Body of pancreas (tissue), 4 donors: ENCODE results near the gene SLC25A33. TPM values are rescaled to one million over a fixed set of nuclear protein-coding genes. Genes with fewer than 3 reads are reported as not detected.

ENCODE experiments used
- ATAC-seq: fragments of 150-250 bp; one replicate; pipeline ENCODE4 v1.9.1; 2016
- DNase-seq, 4 donors: peaks; one replicate each; pipeline ENCODE4 v3.0.0-alpha.2; 2019
- H3K27ac ChIP-seq, 4 donors: fragments of 200-600 bp; sonication (generic); 1 replicate in 3 of 4; 2 replicates in 1 of 4; pipeline versions ENCODE4 v1.5.1 to v1.6.1; 2016 to 2019; ENCODE audit warnings: mild to moderate bottlenecking in 1 of 4, mixed read lengths in 1 of 4, moderate library complexity in 1 of 4
- H3K27me3 ChIP-seq, 2 donors: fragments of 200-600 bp; sonication (generic); one replicate each; pipeline ENCODE4 v1.6.0; 2016; ENCODE audit warnings: mild to moderate bottlenecking in 1 of 2
- H3K36me3 ChIP-seq, 2 donors: fragments of 200-600 bp; sonication (generic); replicated peaks in 1 of 2; 2 replicates each; pipeline ENCODE4 v1.5.1; 2016; ENCODE audit warnings: low read depth in 2 of 2; ENCODE audit not compliant: insufficient read depth in 1 of 2
- H3K4me1 ChIP-seq: fragments of 200-600 bp; sonication (generic); one replicate; pipeline ENCODE4 v1.6.0; 2016
- H3K4me3 ChIP-seq, 2 donors: fragments of 200-600 bp; sonication (generic); 1 replicate in 1 of 2; 2 replicates in 1 of 2; pipeline ENCODE4 v1.5.1; 2016 to 2019
- H3K9me3 ChIP-seq, 3 donors: fragments of 200-600 bp; sonication (generic); 1 replicate in 2 of 3; 2 replicates in 1 of 3; pipeline ENCODE4 v1.5.1; 2016
- CTCF ChIP-seq, 7 experiments: fragments of 450-650 bp in 4 of 7; fragments of 200-600 bp in 3 of 7; sonication (generic) in 3 of 7; IDR thresholded peaks; one replicate each; pipeline ENCODE4 v1.5.1; 2016 to 2019; ENCODE audit warnings: antibody characterized with exemption in 7 of 7
- POLR2A ChIP-seq, 3 donors: fragments of 450-650 bp; IDR thresholded peaks; one replicate each; pipeline ENCODE4 v1.6.1; 2016; ENCODE audit warnings: antibody characterized with exemption in 3 of 3, mild to moderate bottlenecking in 2 of 3
- WGBS, 2 donors: methylation state at CpG; one replicate each; pipeline ENCODE4 v1.1.5; 2017; 5-methylcytosine and 5-hydroxymethylcytosine counted together
- intact Hi-C: fragments of 100-400 bp; cut with DNase I; formaldehyde crosslinking; loops from one replicate; pipeline ENCODE4 v1.15.1; 2023
- total RNA-seq, 2 donors: library from RNA; depleted of rRNA; stranded (reverse); fragments of >200 nt; gene quantifications; one replicate each; pipeline ENCODE4 v1.1.0, GENCODE V29; 2016

Gene SLC25A33
- total RNA-seq, 2 donors from 2014 or later = 1.0 to 2.0 TPM

GRCh38 chr1:9612871-9613624 lies 73.8 kb downstream of the SLC25A33 start:
- H3K9me3 ChIP-seq = no peaks in the 10 kb centered on the region
- H3K36me3 ChIP-seq = peaks cover 0 to 5% of the 10 kb centered on the region in 2 donors
- ATAC-seq = no peak
- DNase-seq = no peak
- H3K27ac ChIP-seq = no peak overlapping the region
- H3K4me3 ChIP-seq = no peak overlapping the region
- no peaks in the 10 kb centered on the region for H3K27me3 ChIP-seq
- TF ChIP-seq POLR2A (IDR thresholded peaks at IDR 0.05) (no peak), CTCF (IDR thresholded peaks at IDR 0.05) (no peak)
- intact Hi-C loops = no loop called here
- H3K4me1 ChIP-seq = no peaks in the 10 kb centered on the region
- WGBS, 2 donors = 85 to 100% methylated on average over 2 to 19 of the region's 20 CpGs

DNA sequence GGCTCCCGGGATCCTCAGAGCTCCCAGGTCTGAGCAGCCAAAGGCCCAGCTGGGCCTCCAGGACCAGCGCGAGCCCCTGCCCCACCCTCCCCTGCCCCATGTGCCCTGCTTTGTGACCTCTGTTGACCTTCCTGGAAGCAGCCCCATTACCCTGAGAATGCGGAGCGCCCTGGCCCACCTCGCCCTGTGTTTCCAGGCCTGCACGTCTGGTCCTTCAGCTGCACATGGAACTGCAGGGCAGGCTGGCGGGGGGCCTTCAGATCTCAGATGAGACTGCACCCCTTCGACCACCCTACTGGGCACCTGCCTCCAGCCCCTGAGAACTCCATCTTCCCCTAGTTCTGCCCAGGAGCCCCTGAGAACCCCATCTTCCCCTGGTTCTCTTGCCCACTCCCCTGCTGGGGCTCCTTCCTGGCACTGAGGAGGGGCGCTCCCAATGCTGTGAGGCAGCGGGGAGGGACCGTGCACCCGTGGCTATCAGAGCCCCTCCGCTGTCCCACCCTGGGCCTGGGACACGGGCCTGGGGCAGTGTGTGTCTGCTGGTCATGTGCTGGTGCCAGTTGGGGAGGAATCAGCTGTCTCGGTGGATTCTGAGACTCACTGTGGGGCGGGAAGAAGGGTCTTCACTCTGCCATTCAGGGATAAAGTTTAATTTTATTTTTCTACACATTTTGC lies 74.5 kb downstream of the SLC25A33 start:
- DNase-seq (no peak), ATAC-seq (no peak)
- Histone ChIP-seq H3K9me3 (no peaks in the 10 kb centered on the region), H3K4me3 (no peak overlapping the region), H3K27me3 (no peaks in the 10 kb centered on the region), H3K27ac (no peak overlapping the region), H3K36me3 (peaks cover 0 to 5% of the 10 kb centered on the region in 2 donors), H3K4me1 (no peaks in the 10 kb centered on the region)
- WGBS, 2 donors = 82 to 86% methylated on average over 11 to 15 of the region's 17 CpGs
- intact Hi-C loops = no loop called here
- TF ChIP-seq CTCF (IDR thresholded peaks at IDR 0.05) = no peak
- TF ChIP-seq POLR2A (IDR thresholded peaks at IDR 0.05) = no peak

DNA sequence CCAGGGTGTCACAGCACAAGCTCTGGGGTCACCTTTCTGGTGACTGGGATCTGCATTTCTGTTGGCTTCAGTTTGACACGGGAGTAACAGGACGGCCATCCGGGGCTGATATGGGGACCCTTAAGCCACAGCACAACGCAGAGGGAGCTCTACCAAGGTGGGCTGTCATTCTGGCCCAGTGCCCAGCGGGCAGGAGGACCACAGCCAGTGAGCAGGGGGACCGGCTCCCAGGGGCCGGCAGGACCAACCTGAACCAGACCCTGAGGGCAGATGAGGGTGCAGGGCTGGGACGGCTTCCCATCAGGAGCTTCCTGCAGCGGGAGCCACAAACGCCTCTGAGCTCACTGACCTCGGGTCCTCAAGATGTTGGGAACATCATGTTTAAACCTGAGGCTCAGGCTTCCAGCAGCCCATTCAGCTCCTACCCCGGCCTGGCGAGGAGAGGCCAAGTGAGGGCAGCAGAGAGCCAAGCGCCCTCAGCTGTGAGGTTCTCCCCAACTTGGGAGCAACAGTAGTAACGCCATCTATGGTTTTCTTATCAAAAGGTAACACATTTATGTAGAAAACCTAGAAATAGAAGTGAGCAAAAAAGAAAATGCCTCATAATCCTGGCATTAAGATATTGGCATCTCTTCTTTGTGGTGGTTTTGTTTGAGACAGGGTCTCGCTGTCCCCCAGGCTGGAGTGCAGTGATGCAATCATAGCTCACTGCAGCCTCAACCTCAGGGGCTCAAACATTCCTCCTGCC lies 76.2 kb downstream of the SLC25A33 start:
- no peaks in the 10 kb centered on the region for H3K9me3 ChIP-seq
- intact Hi-C loops = no loop called here
- peaks cover 0 to 5% of the 10 kb centered on the region in 2 donors for H3K36me3 ChIP-seq
- no peak for TF ChIP-seq POLR2A (IDR thresholded peaks at IDR 0.05)
- TF ChIP-seq CTCF (IDR thresholded peaks at IDR 0.05) = peak; percentile 21 to 57 (median 47)
- 26 to 33% methylated on average over 5 to 15 of the region's 16 CpGs for WGBS, 2 donors
- no peak overlapping the region for H3K4me3 ChIP-seq
- ATAC-seq (peak; percentile 63), DNase-seq (peak; percentile 42 to 62 (median 48))
- no peaks in the 10 kb centered on the region for H3K4me1 ChIP-seq
- H3K27me3 ChIP-seq = no peaks in the 10 kb centered on the region
- H3K27ac ChIP-seq = no peak overlapping the region

DNA sequence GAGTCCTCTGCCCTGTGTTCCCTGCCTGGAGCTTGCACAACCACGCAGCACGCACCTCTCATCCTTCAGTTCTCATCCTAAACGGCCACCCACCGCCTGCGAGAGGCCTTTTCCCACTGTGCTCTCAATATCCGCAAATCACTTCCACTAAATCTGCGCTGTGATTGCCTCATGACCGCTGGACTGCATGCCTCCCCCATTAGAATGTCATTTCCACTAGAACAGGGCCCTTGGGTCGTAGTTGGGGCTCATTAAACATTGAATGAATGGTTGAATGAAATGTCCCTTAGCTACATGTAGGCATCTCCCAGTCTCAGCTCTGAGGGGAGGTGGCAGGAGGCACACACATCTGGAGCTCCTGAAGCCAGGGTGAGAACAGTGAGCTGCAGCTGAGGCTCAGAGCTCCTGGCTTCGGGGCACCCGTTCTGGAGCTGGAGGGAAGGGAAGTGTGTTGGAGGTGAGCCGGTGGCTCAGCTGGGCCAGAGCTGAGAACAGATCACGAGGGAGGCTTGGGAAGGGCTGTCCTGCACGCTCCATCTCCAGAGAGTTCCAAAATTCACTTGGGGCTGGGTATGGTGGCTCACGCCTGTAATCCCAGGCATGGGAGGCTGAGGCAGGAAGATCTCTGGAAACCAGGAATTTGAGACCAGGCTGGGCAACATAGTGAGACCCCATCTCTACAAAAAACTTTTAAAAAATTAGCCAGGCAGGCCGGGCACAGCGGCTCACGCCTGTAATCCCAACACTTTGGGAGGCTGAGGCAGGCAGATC lies 79.8 kb downstream of the SLC25A33 start:
- Histone ChIP-seq H3K4me1 (no peaks in the 10 kb centered on the region), H3K9me3 (no peaks in the 10 kb centered on the region), H3K36me3 (no peaks in the 10 kb centered on the region), H3K27me3 (no peaks in the 10 kb centered on the region), H3K4me3 (no peak overlapping the region), H3K27ac (no peak overlapping the region)
- no peak for DNase-seq
- ATAC-seq = no peak
- TF ChIP-seq CTCF (IDR thresholded peaks at IDR 0.05) (no peak), POLR2A (IDR thresholded peaks at IDR 0.05) (no peak)
- intact Hi-C loops = no loop called here
- WGBS, 2 donors = 58 to 66% methylated on average over 15 to 18 of the region's 18 CpGs
